ENCODE measurements around the gene RELL1. TPM values are rescaled to one million over a fixed set of nuclear protein-coding genes. Genes with fewer than 3 reads are reported as not detected.

Gene RELL1
- total and polyA plus RNA-seq, 3 donors from 2014 or later: 3.1 to 20.4 (median 10.2) TPM

DNA sequence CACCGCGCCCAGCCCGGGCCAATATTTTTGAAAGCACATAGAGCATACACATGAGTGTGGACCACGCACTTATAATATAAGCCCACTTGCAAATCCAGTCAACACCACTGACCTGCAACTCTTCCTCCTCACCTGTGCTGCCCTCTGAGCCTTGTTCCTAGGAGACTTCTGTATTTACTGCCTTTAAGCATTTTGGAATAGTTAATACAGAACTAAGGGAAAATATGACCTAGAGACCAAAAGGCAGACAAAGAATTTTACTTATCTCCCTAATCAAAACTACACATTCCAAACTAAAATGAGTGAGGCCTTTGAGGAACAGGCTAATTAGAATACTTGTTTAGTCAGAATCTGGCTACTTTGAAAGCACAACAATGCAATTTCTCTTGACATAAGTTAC, 89.1 kb downstream of the RELL1 start:
- Histone ChIP-seq H3K27me3 (no peaks in the 10 kb centered on the region), H3K27ac (no peak overlapping the region), H3K4me1 (no peaks in the 10 kb centered on the region), H3K36me3 (ENCODE audit: low read depth, missing control alignments) (no peaks in the 10 kb centered on the region), H3K4me3 (no peak overlapping the region), H3K9me3 (no peaks in the 10 kb centered on the region)
- WGBS, 2 donors: 96 to 98% methylated on average over 4 of the region's 4 CpGs
- no peak for TF ChIP-seq POLR2A (IDR thresholded peaks at IDR 0.05)
- TF ChIP-seq, protein P1, sequence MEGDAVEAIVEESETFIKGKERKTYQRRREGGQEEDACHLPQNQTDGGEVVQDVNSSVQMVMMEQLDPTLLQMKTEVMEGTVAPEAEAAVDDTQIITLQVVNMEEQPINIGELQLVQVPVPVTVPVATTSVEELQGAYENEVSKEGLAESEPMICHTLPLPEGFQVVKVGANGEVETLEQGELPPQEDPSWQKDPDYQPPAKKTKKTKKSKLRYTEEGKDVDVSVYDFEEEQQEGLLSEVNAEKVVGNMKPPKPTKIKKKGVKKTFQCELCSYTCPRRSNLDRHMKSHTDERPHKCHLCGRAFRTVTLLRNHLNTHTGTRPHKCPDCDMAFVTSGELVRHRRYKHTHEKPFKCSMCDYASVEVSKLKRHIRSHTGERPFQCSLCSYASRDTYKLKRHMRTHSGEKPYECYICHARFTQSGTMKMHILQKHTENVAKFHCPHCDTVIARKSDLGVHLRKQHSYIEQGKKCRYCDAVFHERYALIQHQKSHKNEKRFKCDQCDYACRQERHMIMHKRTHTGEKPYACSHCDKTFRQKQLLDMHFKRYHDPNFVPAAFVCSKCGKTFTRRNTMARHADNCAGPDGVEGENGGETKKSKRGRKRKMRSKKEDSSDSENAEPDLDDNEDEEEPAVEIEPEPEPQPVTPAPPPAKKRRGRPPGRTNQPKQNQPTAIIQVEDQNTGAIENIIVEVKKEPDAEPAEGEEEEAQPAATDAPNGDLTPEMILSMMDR (IDR thresholded peaks at IDR 0.05): no peak
- DNase-seq: no peak
- intact Hi-C loops (cut with DNase I; ENCODE audit: low total_unique reads): no loop called here

- no peaks in the 10 kb centered on the region for H3K9me3 ChIP-seq
- no peak overlapping the region for H3K4me3 ChIP-seq
- TF ChIP-seq, protein P1 (IDR thresholded peaks at IDR 0.05): no peak
- TF ChIP-seq POLR2A (IDR thresholded peaks at IDR 0.05): no peak
- no peak for DNase-seq
- no peaks in the 10 kb centered on the region for H3K4me1 ChIP-seq
- H3K27ac ChIP-seq: no peak overlapping the region
- intact Hi-C loops (cut with DNase I; ENCODE audit: low total_unique reads): no loop called here
- H3K27me3 ChIP-seq: no peaks in the 10 kb centered on the region
- 67 to 74% methylated on average over 12 of the region's 12 CpGs for WGBS, 2 donors
- no peaks in the 10 kb centered on the region for H3K36me3 ChIP-seq (ENCODE audit: low read depth, missing control alignments)
Observed at GRCh38 chr4:37595875-37596680, 90.1 kb downstream of the RELL1 start.

DNA sequence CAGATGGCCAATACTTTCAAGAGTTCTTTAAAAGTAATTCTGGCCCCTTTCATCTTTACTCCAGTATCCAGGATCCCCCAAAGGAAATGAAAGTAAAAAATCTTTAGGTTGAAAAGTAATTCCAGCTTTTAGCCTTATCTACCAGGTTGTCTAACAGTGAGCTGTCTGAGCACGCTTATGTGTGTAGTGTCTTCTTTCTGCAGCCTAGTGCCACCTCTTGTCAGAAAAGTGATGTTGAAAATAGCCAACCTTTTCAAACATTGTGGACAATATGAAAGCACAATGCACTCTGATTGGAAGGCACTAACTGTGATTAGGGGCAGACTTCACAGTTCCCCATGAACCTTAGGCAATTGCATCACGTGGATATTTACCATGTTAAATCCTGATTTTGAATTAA, 92.1 kb downstream of the RELL1 start:
- Histone ChIP-seq H3K27me3 (no peaks in the 10 kb centered on the region), H3K4me1 (no peaks in the 10 kb centered on the region), H3K4me3 (no peak overlapping the region), H3K36me3 (ENCODE audit: low read depth, missing control alignments) (no peaks in the 10 kb centered on the region), H3K27ac (no peak overlapping the region), H3K9me3 (no peaks in the 10 kb centered on the region)
- 81 to 94% methylated on average over 2 of the region's 2 CpGs for WGBS, 2 donors
- intact Hi-C loops (cut with DNase I; ENCODE audit: low total_unique reads): no loop called here
- DNase-seq: no peak
- TF ChIP-seq, protein P1 (IDR thresholded peaks at IDR 0.05): no peak
- no peak for TF ChIP-seq POLR2A (IDR thresholded peaks at IDR 0.05)

GRCh38 chr4:37591349-37591748, 94.8 kb downstream of the RELL1 start:
- Histone ChIP-seq H3K9me3 (no peaks in the 10 kb centered on the region), H3K27ac (no peak overlapping the region), H3K36me3 (ENCODE audit: low read depth, missing control alignments) (no peaks in the 10 kb centered on the region), H3K4me1 (no peaks in the 10 kb centered on the region), H3K27me3 (no peaks in the 10 kb centered on the region), H3K4me3 (no peak overlapping the region)
- DNase-seq: no peak
- 0% methylated on average over 1 of the region's 1 CpG for WGBS, 2 donors
- no peak for TF ChIP-seq POLR2A (IDR thresholded peaks at IDR 0.05)
- TF ChIP-seq, protein P1 (IDR thresholded peaks at IDR 0.05): no peak
- intact Hi-C loops (cut with DNase I; ENCODE audit: low total_unique reads): no loop called here

GRCh38 chr4:37590016-37590415, 96.2 kb downstream of the RELL1 start:
- H3K4me1 ChIP-seq: no peaks in the 10 kb centered on the region
- WGBS, 2 donors: 82 to 94% methylated on average over 6 of the region's 6 CpGs
- H3K4me3 ChIP-seq: no peak overlapping the region
- H3K9me3 ChIP-seq: no peaks in the 10 kb centered on the region
- H3K27me3 ChIP-seq: no peaks in the 10 kb centered on the region
- no peak for TF ChIP-seq POLR2A (IDR thresholded peaks at IDR 0.05)
- TF ChIP-seq, protein P1 (IDR thresholded peaks at IDR 0.05): no peak
- DNase-seq: no peak
- no peaks in the 10 kb centered on the region for H3K36me3 ChIP-seq (ENCODE audit: low read depth, missing control alignments)
- intact Hi-C loops (cut with DNase I; ENCODE audit: low total_unique reads): no loop called here
- H3K27ac ChIP-seq: no peak overlapping the region
